K562 (cell line): ENCODE results near the gene DNAJB4. TPM values are rescaled to one million over a fixed set of nuclear protein-coding genes. Genes with fewer than 3 reads are reported as not detected.

ENCODE experiments used
- ATF1 ChIP-seq, 2 experiments: fragments of 450-650 bp in 1 of 2; IDR thresholded peaks; 2 replicates each; pipeline ENCODE4 v1.6.1; 2016; ENCODE audit warnings: missing compliant biosample characterization in 1 of 2, missing genetic modification characterization in 1 of 2
- CBFA2T2 ChIP-seq: fragments of 450-650 bp; conservative IDR thresholded peaks from 2 replicates; pipeline ENCODE4 v1.6.1; 2017; ENCODE audit warnings: mild to moderate bottlenecking
- CUX1 ChIP-seq: fragments of 200-800 bp; sonication (Bioruptor generic); IDR thresholded peaks from 2 replicates; pipeline ENCODE4 v1.6.1; 2016; ENCODE audit warnings: missing genetic modification characterization, missing compliant biosample characterization
- GABPB2 ChIP-seq: fragments of 250-450 bp; sonication (Bioruptor Pico); conservative IDR thresholded peaks from 2 replicates; pipeline ENCODE4 v1.5.1; 2021; ENCODE audit warnings: mild to moderate bottlenecking
- GTF2E2 ChIP-seq: fragments of 200-800 bp; sonication (Bioruptor generic); IDR thresholded peaks from 2 replicates; pipeline ENCODE4 v1.6.1; 2016; ENCODE audit warnings: missing genetic modification characterization, missing compliant biosample characterization
- MAFF ChIP-seq: IDR thresholded peaks from 2 replicates; pipeline ENCODE4 v1.6.1; 2012; ENCODE audit warnings: low read length, improper control_type of control experiment
- MECOM ChIP-seq: fragments of 250-450 bp; sonication (Bioruptor Pico); IDR thresholded peaks from 2 replicates; pipeline ENCODE4 v1.8.0; 2022; ENCODE audit warnings: inconsistent platforms
- NFATC3 ChIP-seq: fragments of 450-650 bp; IDR thresholded peaks from 2 replicates; pipeline ENCODE4 v1.6.1; 2017; ENCODE audit warnings: mild to moderate bottlenecking
- PHB2 ChIP-seq: fragments of 450-650 bp; IDR thresholded peaks from 2 replicates; pipeline ENCODE4 v1.6.1; 2017; ENCODE audit warnings: low read depth
- RBM22 ChIP-seq: fragments of 200-400 bp; formaldehyde crosslinking; IDR thresholded peaks from 2 replicates; pipeline ENCODE4 v1.6.1; 2018; ENCODE audit warnings: low read length, low read depth; ENCODE audit not compliant: poor library complexity, severe bottlenecking
- SETDB1 ChIP-seq: IDR thresholded peaks from one replicate; pipeline ENCODE4 v1.6.1; 2012; ENCODE audit warnings: low read length, control low read depth, inconsistent platforms
- SIRT6 ChIP-seq: IDR thresholded peaks from one replicate; pipeline ENCODE4 v1.6.1; 2012; ENCODE audit warnings: low read depth, mild to moderate bottlenecking, control low read depth, inconsistent platforms, low read length, moderate library complexity
- SOX6 ChIP-seq: fragments of 450-650 bp; IDR thresholded peaks from 2 replicates; pipeline ENCODE4 v1.6.1; 2014; ENCODE audit warnings: mild to moderate bottlenecking
- THRB ChIP-seq: fragments of 450-650 bp; formaldehyde crosslinking; conservative IDR thresholded peaks from 2 replicates; pipeline ENCODE4 v1.4.0; 2022; ENCODE audit warnings: mild to moderate bottlenecking, missing genetic modification characterization
- ZNF121 ChIP-seq: sonication (generic); formaldehyde crosslinking; conservative IDR thresholded peaks from 2 replicates; pipeline ENCODE4 v1.8.0; 2022; ENCODE audit warnings: missing genetic modification reagents
- ZNF175 ChIP-seq: fragments of 200-800 bp; sonication (Bioruptor generic); IDR thresholded peaks from 2 replicates; pipeline ENCODE4 v1.6.1; 2016; ENCODE audit warnings: low read depth, mild to moderate bottlenecking, missing genetic modification characterization, missing compliant biosample characterization
- ZNF668 ChIP-seq: fragments of 250-450 bp; sonication (Bioruptor Pico); IDR thresholded peaks from 2 replicates; pipeline ENCODE4 v1.8.0; 2022; ENCODE audit warnings: mild to moderate bottlenecking, inconsistent platforms
- polyA plus RNA-seq, 8 experiments: library from polyadenylated mRNA; depleted of rRNA in 4 of 8; stranded (reverse) in 5 of 8; unstranded in 3 of 8; fragments of >200 nt; fragmentation: Nextera tagmentation in 2 of 8; fragmentation: Illumina TruSeq in 1 of 8; extraction: Ambion mirVana in 2 of 8; extraction: Trizol in 1 of 8; gene quantifications; 2 replicates each; pipeline versions ENCODE4 v1.2.1 to v1.2.3, GENCODE V29; 2011 to 2014; ENCODE audit warnings: inconsistent platforms in 1 of 8, missing spikeins in 1 of 8
- total RNA-seq, 7 experiments: library from RNA; depleted of rRNA in 6 of 7; stranded (reverse); fragments of >200 nt in 6 of 7; fragmentation: Illumina TruSeq in 2 of 7; extraction: Trizol in 2 of 7; gene quantifications; 2 replicates each; pipeline versions ENCODE4 v1.2.1 to v1.2.3, GENCODE V29; 2011 to 2021; ENCODE audit warnings: low replicate concordance in 1 of 7

DNAJB4 gene
- total and polyA plus RNA-seq, 9 of the 15 experiments (the other 6 are each of a cell fraction or from before 2014, with no cell fraction given): 8.5 to 27.7 (median 19.8) TPM

- TF ChIP-seq MAFF: no peak; the same call in 1 of the 2 replicates
- no peak for TF ChIP-seq SETDB1
- 0 out of 2 replicates have a peak, but pooled peaks have one; percentile 48 for TF ChIP-seq THRB
- TF ChIP-seq RBM22: no peak
- no peak for TF ChIP-seq MECOM (CRISPR knock-in tag)
- TF ChIP-seq CUX1 (CRISPR knock-in tag): no peak
- no peak for TF ChIP-seq CBFA2T2
- no peak for TF ChIP-seq ZNF121 (CRISPR knock-in tag)
- TF ChIP-seq GABPB2: no peak
- TF ChIP-seq NFATC3: 0 out of 2 replicates have a peak, but pooled peaks have one; percentile 48
- TF ChIP-seq SIRT6: no peak
- TF ChIP-seq ATF1 (CRISPR knock-in tag; IDR thresholded peaks at IDR 0.05): no peak
- peak; percentile 92 for TF ChIP-seq ATF1 (tag; IDR thresholded peaks at IDR 0.05)
- peak; percentile 67 for TF ChIP-seq SOX6
- no peak for TF ChIP-seq ZNF668 (CRISPR knock-in tag)
- no peak; the same call in 1 of the 2 replicates for TF ChIP-seq GTF2E2
- TF ChIP-seq ZNF175: no peak
- TF ChIP-seq PHB2: no peak
Measured at GRCh38 chr1:77978969-77979876, 25.5 kb upstream of the DNAJB4 start, which contains the start of gene FUBP1 (continued).
